Panc1 (cell line): Measurements from ENCODE around the gene PMS1. TPM values are rescaled to one million over a fixed set of nuclear protein-coding genes. Genes with fewer than 3 reads are reported as not detected.

Experiments used
- ATAC-seq: fragments of 200-7000 bp; cut with Tn5 transposase; 2 replicates; pipeline ENCODE4 v1.9.1; 2020; ENCODE audit warnings: mild to moderate bottlenecking, moderate library complexity
- BruUV-seq: library from RNA; stranded (reverse); fragments of 400-500 nt; replicated peaks from 2 replicates; lab custom pipeline; 2021; lab: Mats Ljungman, UMichigan
- CTCF ChIA-PET: fragments of 300-600 bp; sonication (Branson Sonifier 250); formaldehyde crosslinking; loops from one replicate; lab custom pipeline; 2022; ENCODE audit warnings: antibody characterized with exemption; lab: Charles Lee
- POLR2A ChIA-PET: fragments of 300-600 bp; sonication (Branson Sonifier 250); formaldehyde crosslinking; loops from one replicate; lab custom pipeline; 2022; ENCODE audit warnings: antibody characterized with exemption; lab: Charles Lee
- DNase-seq: peaks from one replicate; pipeline ENCODE4 v3.0.0-alpha.2; 2010; ENCODE audit warnings: low read depth, low spot score
- H3K27ac ChIP-seq: 2 replicates; pipeline ENCODE4 v1.5.1; 2011; ENCODE audit warnings: mild to moderate bottlenecking, low read length, inconsistent platforms
- H3K27me3 ChIP-seq: fragments of 200-500 bp; sonication (Bioruptor generic); 2 replicates; pipeline ENCODE4 v1.6.0; 2014; ENCODE audit warnings: low read length, inconsistent platforms; ENCODE audit not compliant: control insufficient read depth, insufficient read depth
- H3K36me3 ChIP-seq: fragments of 200-500 bp; sonication (Bioruptor generic); 2 replicates; pipeline ENCODE4 v1.5.1; 2014; ENCODE audit warnings: inconsistent platforms, mild to moderate bottlenecking, low read length, moderate library complexity; ENCODE audit not compliant: control insufficient read depth, insufficient read depth
- H3K4me1 ChIP-seq: 2 replicates; pipeline ENCODE4 v1.5.1; 2011; ENCODE audit warnings: inconsistent platforms, mild to moderate bottlenecking, low read length, moderate library complexity; ENCODE audit not compliant: control insufficient read depth, insufficient read depth
- H3K4me3 ChIP-seq, 2 experiments: 2 replicates each; pipeline ENCODE4 v1.5.1; 2011 to 2012; ENCODE audit warnings: low read depth in 2 of 2, low read length in 2 of 2, mild to moderate bottlenecking in 2 of 2, inconsistent platforms in 1 of 2, moderate library complexity in 1 of 2
- H3K9me3 ChIP-seq: fragments of 200-500 bp; sonication (Bioruptor generic); 2 replicates; pipeline ENCODE4 v1.5.1; 2014; ENCODE audit warnings: low read depth, mild to moderate bottlenecking, inconsistent platforms, low read length, moderate library complexity; ENCODE audit not compliant: control insufficient read depth, insufficient read depth
- POLR2AphosphoS5 ChIP-seq: IDR thresholded peaks from 2 replicates; pipeline ENCODE4 v1.6.1; 2012; ENCODE audit warnings: mild to moderate bottlenecking, low read depth, low read length, moderate library complexity
- SIN3A ChIP-seq: IDR thresholded peaks from 2 replicates; pipeline ENCODE4 v1.6.1; 2012; ENCODE audit warnings: low read depth, mild to moderate bottlenecking, low read length, moderate library complexity, borderline replicate concordance; ENCODE audit not compliant: insufficient read depth
- TCF7L2 ChIP-seq: IDR thresholded peaks from 2 replicates; pipeline ENCODE4 v1.6.1; 2011; ENCODE audit warnings: mild to moderate bottlenecking, low read depth, low read length, inconsistent platforms
- in situ Hi-C: cut with HindIII; loops from 2 replicates; pipeline ENCODE4 v1.10.0; 2016; ENCODE audit warnings: low sequenced_read_pairs, low pct_unique_long_range_greater_than_20kb
- intact Hi-C: fragments of 100-400 bp; cut with micrococcal nuclease; formaldehyde crosslinking; loops from one replicate; pipeline ENCODE4 v1.10.0; 2022; ENCODE audit not compliant: unreplicated experiment
- total RNA-seq: library from RNA; stranded (reverse); gene quantifications from one replicate; pipeline ENCODE4 v1.2.1, GENCODE V29; 2021; ENCODE audit not compliant: unreplicated experiment
- TF ChIP-seq, protein P1 (sequence below): fragments of 450-650 bp; IDR thresholded peaks from 2 replicates; pipeline ENCODE4 v1.5.1; 2017; ENCODE audit warnings: mild to moderate bottlenecking
- TF ChIP-seq, protein P2 (sequence below), 2 experiments: IDR thresholded peaks; 2 replicates each; pipeline ENCODE4 v1.6.1; 2011 to 2012; ENCODE audit warnings: low read depth in 2 of 2, control low read depth in 1 of 2, low read length in 1 of 2, mild to moderate bottlenecking in 1 of 2, moderate library complexity in 1 of 2; ENCODE audit not compliant: insufficient read depth in 1 of 2

Gene PMS1
- total RNA-seq, 1 experiment from 2014 or later = 47.0 TPM

DNA sequence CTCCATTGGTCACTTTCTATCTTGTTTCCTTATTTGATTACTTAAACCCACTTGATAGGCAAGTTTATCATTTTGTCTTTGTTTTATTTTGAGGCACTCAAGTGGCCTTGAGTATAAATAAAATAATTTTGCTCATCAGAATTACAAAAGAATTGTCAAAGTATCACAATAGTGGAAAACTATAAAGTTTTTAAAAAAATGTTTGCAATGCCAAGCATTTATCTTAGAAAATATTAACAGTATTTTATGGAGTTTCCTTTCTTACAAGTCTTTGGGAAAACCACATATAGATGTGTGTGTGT, 14.7 kb downstream of the PMS1 start:
- H3K27ac ChIP-seq = peak overlapping the region; percentile 7; the same call in 1 of the 2 replicates
- no peak overlapping the region for H3K4me3 ChIP-seq
- peaks cover 17% of the 10 kb centered on the region for H3K36me3 ChIP-seq
- CTCF ChIA-PET = interaction anchor here (0.5 to 0.9 kb wide), 6 partner anchors 9 to 289 kb away, joined by 3 to 15 read pairs (median 6); no protein-coding TSS in a partner anchor
- POLR2A ChIA-PET = interaction anchor here (0.7 to 1.0 kb wide), 2 partner anchors 48 to 273 kb away, joined by 3 read pairs; no protein-coding TSS in a partner anchor
- BruUV-seq = no TSS peak
- no peaks in the 10 kb centered on the region for H3K27me3 ChIP-seq
- DNase-seq = no peak
- TF ChIP-seq, protein P1, sequence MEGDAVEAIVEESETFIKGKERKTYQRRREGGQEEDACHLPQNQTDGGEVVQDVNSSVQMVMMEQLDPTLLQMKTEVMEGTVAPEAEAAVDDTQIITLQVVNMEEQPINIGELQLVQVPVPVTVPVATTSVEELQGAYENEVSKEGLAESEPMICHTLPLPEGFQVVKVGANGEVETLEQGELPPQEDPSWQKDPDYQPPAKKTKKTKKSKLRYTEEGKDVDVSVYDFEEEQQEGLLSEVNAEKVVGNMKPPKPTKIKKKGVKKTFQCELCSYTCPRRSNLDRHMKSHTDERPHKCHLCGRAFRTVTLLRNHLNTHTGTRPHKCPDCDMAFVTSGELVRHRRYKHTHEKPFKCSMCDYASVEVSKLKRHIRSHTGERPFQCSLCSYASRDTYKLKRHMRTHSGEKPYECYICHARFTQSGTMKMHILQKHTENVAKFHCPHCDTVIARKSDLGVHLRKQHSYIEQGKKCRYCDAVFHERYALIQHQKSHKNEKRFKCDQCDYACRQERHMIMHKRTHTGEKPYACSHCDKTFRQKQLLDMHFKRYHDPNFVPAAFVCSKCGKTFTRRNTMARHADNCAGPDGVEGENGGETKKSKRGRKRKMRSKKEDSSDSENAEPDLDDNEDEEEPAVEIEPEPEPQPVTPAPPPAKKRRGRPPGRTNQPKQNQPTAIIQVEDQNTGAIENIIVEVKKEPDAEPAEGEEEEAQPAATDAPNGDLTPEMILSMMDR = peak; percentile 38; the same call in 1 of the 2 replicates
- no peak for TF ChIP-seq POLR2AphosphoS5
- no peak for ATAC-seq
- H3K4me1 ChIP-seq = peaks cover 4% of the 10 kb centered on the region; the same call in 1 of the 2 replicates
- intact Hi-C loops (loop anchor here (5.0 kb wide), 1 partner anchor 273 kb away; no protein-coding TSS in a partner anchor), in situ Hi-C loops (no loop called here)
- no peaks in the 10 kb centered on the region for H3K9me3 ChIP-seq

DNA sequence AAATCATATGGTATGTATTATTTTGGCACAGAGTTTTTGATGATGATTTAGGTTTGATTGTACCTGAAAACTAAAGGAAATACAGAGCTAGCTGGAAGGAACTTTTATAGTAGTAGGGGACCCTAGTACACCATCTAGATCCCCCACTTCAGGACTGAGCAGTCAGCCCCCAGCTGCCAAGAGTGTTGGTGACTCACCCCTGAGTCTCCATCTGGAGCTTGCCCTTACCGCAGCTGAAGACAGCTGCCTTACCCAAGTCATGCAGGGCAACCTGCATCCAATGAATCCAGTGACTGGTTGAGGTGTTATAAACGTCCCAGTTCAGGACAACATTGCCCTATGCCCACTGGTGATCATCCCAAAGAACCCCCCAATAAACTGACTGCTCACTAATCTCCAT, 15.3 kb downstream of the PMS1 start:
- no TSS peak for BruUV-seq
- Histone ChIP-seq H3K9me3 (no peaks in the 10 kb centered on the region), H3K36me3 (peaks cover 17% of the 10 kb centered on the region), H3K27ac (0 out of 2 replicates have a peak overlapping the region, but pooled peaks have one; percentile 7), H3K27me3 (no peaks in the 10 kb centered on the region), H3K4me3 (no peak overlapping the region), H3K4me1 (peaks cover 4% of the 10 kb centered on the region; the same call in 1 of the 2 replicates)
- intact Hi-C loops = loop anchor here (5.0 kb wide), 1 partner anchor 273 kb away; no protein-coding TSS in a partner anchor
- TF ChIP-seq SIN3A = no peak
- TF ChIP-seq POLR2AphosphoS5 = no peak
- TF ChIP-seq, protein P2, sequence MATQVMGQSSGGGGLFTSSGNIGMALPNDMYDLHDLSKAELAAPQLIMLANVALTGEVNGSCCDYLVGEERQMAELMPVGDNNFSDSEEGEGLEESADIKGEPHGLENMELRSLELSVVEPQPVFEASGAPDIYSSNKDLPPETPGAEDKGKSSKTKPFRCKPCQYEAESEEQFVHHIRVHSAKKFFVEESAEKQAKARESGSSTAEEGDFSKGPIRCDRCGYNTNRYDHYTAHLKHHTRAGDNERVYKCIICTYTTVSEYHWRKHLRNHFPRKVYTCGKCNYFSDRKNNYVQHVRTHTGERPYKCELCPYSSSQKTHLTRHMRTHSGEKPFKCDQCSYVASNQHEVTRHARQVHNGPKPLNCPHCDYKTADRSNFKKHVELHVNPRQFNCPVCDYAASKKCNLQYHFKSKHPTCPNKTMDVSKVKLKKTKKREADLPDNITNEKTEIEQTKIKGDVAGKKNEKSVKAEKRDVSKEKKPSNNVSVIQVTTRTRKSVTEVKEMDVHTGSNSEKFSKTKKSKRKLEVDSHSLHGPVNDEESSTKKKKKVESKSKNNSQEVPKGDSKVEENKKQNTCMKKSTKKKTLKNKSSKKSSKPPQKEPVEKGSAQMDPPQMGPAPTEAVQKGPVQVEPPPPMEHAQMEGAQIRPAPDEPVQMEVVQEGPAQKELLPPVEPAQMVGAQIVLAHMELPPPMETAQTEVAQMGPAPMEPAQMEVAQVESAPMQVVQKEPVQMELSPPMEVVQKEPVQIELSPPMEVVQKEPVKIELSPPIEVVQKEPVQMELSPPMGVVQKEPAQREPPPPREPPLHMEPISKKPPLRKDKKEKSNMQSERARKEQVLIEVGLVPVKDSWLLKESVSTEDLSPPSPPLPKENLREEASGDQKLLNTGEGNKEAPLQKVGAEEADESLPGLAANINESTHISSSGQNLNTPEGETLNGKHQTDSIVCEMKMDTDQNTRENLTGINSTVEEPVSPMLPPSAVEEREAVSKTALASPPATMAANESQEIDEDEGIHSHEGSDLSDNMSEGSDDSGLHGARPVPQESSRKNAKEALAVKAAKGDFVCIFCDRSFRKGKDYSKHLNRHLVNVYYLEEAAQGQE (IDR thresholded peaks at IDR 0.05; ENCODE audit: insufficient read depth in 1 of 2, low read depth in 2 of 2, low read length in 1 of 2) = no peak
- TF ChIP-seq, protein P1 = no peak
- TF ChIP-seq TCF7L2 = no peak
- ChIA-PET CTCF (interaction anchor here (0.6 kb wide), 1 partner anchor 39 kb away, joined by 4 read pairs; no protein-coding TSS in a partner anchor), POLR2A (no interaction called here)
- in situ Hi-C loops = no loop called here
- no peak for DNase-seq
- ATAC-seq = peak; percentile 60; the same call in 1 of the 2 replicates
